ENCODE results near the gene HLX.
A peak's percentile ranks its signal among the peaks of the same experiment; 100 is the strongest.

Gene HLX

GRCh38 chr1:220873868-220874655 is 5.2 kb upstream of the HLX start:
- Histone ChIP-seq H3K27me3 (ENCODE audit: control insufficient read depth in 5 of 5, insufficient read depth in 4 of 5, low read length in 5 of 5) (no peaks in the 10 kb centered on the region), H3K9ac (ENCODE audit: low read length in 5 of 5) (no peak overlapping the region), H3K27ac (ENCODE audit: low read depth, low read length) (no peak overlapping the region), H3K36me3 (ENCODE audit: control insufficient read depth in 5 of 5, insufficient read depth in 5 of 5, low read length in 5 of 5) (no peaks in the 10 kb centered on the region), H3K4me1 (ENCODE audit: control insufficient read depth in 5 of 5, insufficient read depth in 5 of 5, low read length in 5 of 5) (peaks cover 2 to 50% (median 21%) of the 10 kb centered on the region in 5 donors), H3K4me3 (ENCODE audit: low read depth in 1 of 5, low read length in 5 of 5) (no peak overlapping the region), H3K9me3 (ENCODE audit: control insufficient read depth in 5 of 5, low read length in 5 of 5) (no peaks in the 10 kb centered on the region)

GRCh38 chr1:220875260-220875659 is 4.0 kb upstream of the HLX start:
- Histone ChIP-seq H3K9ac (ENCODE audit: low read length in 5 of 5) (no peak overlapping the region), H3K27ac (ENCODE audit: low read depth, low read length) (no peak overlapping the region), H3K27me3 (ENCODE audit: control insufficient read depth in 5 of 5, insufficient read depth in 4 of 5, low read length in 5 of 5) (no peaks in the 10 kb centered on the region), H3K4me3 (ENCODE audit: low read depth in 1 of 5, low read length in 5 of 5) (no peak overlapping the region), H3K36me3 (ENCODE audit: control insufficient read depth in 5 of 5, insufficient read depth in 5 of 5, low read length in 5 of 5) (no peaks in the 10 kb centered on the region), H3K4me1 (ENCODE audit: control insufficient read depth in 5 of 5, insufficient read depth in 5 of 5, low read length in 5 of 5) (peaks cover 2 to 51% (median 27%) of the 10 kb centered on the region in 5 donors), H3K9me3 (ENCODE audit: control insufficient read depth in 5 of 5, low read length in 5 of 5) (no peaks in the 10 kb centered on the region)

GRCh38 chr1:220876511-220877376 is 2.5 kb upstream of the HLX start:
- Histone ChIP-seq H3K9me3 (ENCODE audit: control insufficient read depth in 5 of 5, low read length in 5 of 5) (no peaks in the 10 kb centered on the region), H3K4me1 (ENCODE audit: control insufficient read depth in 5 of 5, insufficient read depth in 5 of 5, low read length in 5 of 5) (peaks cover 3 to 61% (median 38%) of the 10 kb centered on the region in 5 donors), H3K36me3 (ENCODE audit: control insufficient read depth in 5 of 5, insufficient read depth in 5 of 5, low read length in 5 of 5) (no peaks in the 10 kb centered on the region), H3K4me3 (ENCODE audit: low read depth in 1 of 5, low read length in 5 of 5) (peak overlapping the region; percentile 11 to 90 (median 74)), H3K27ac (ENCODE audit: low read depth, low read length) (peak overlapping the region; percentile 84), H3K9ac (ENCODE audit: low read length in 5 of 5) (peak overlapping the region in 4 of 5 donors; percentile 2 to 66 (median 48)), H3K27me3 (ENCODE audit: control insufficient read depth in 5 of 5, insufficient read depth in 4 of 5, low read length in 5 of 5) (no peaks in the 10 kb centered on the region)

GRCh38 chr1:220877377-220878095 is 1.7 kb upstream of the HLX start:
- H3K27me3 ChIP-seq (ENCODE audit: control insufficient read depth in 5 of 5, insufficient read depth in 4 of 5, low read length in 5 of 5) = no peaks in the 10 kb centered on the region

GRCh38 chr1:220878191-220879075 is 810 bp upstream of the HLX start:
- peaks cover 8 to 78% (median 46%) of the 10 kb centered on the region in 5 donors for H3K4me1 ChIP-seq (ENCODE audit: control insufficient read depth in 5 of 5, insufficient read depth in 5 of 5, low read length in 5 of 5)
- H3K4me3 ChIP-seq (ENCODE audit: low read depth in 1 of 5, low read length in 5 of 5) = peak overlapping the region; percentile 71 to 90 (median 74)
- no peaks in the 10 kb centered on the region for H3K27me3 ChIP-seq (ENCODE audit: control insufficient read depth in 5 of 5, insufficient read depth in 4 of 5, low read length in 5 of 5)
- peak overlapping the region; percentile 26 to 94 (median 62) for H3K9ac ChIP-seq (ENCODE audit: low read length in 5 of 5)
- peak overlapping the region; percentile 84 for H3K27ac ChIP-seq (ENCODE audit: low read depth, low read length)
- H3K9me3 ChIP-seq (ENCODE audit: control insufficient read depth in 5 of 5, low read length in 5 of 5) = no peaks in the 10 kb centered on the region
- peaks cover 0 to 13% (median 8%) of the 10 kb centered on the region in 5 donors for H3K36me3 ChIP-seq (ENCODE audit: control insufficient read depth in 5 of 5, insufficient read depth in 5 of 5, low read length in 5 of 5)

More at GRCh38 chr1:220877377-220878095, 1.7 kb upstream of the HLX start:
- Histone ChIP-seq H3K4me3 (ENCODE audit: low read depth in 1 of 5, low read length in 5 of 5) (peak overlapping the region; percentile 44 to 90 (median 74)), H3K27ac (ENCODE audit: low read depth, low read length) (peak overlapping the region; percentile 84), H3K36me3 (ENCODE audit: control insufficient read depth in 5 of 5, insufficient read depth in 5 of 5, low read length in 5 of 5) (peaks cover 0 to 8% (median 6%) of the 10 kb centered on the region in 5 donors), H3K9me3 (ENCODE audit: control insufficient read depth in 5 of 5, low read length in 5 of 5) (no peaks in the 10 kb centered on the region), H3K4me1 (ENCODE audit: control insufficient read depth in 5 of 5, insufficient read depth in 5 of 5, low read length in 5 of 5) (peaks cover 8 to 69% (median 45%) of the 10 kb centered on the region in 5 donors), H3K9ac (ENCODE audit: low read length in 5 of 5) (peak overlapping the region in 4 of 5 donors; percentile 2 to 66 (median 48))

GRCh38 chr1:220879509-220880361 is 492 bp downstream of the HLX start:
- peaks cover 11 to 73% (median 45%) of the 10 kb centered on the region in 5 donors for H3K4me1 ChIP-seq (ENCODE audit: control insufficient read depth in 5 of 5, insufficient read depth in 5 of 5, low read length in 5 of 5)
- peak overlapping the region; percentile 84 for H3K27ac ChIP-seq (ENCODE audit: low read depth, low read length)
- H3K4me3 ChIP-seq (ENCODE audit: low read depth in 1 of 5, low read length in 5 of 5) = peak overlapping the region; percentile 55 to 90 (median 88)
- H3K9ac ChIP-seq (ENCODE audit: low read length in 5 of 5) = peak overlapping the region; percentile 78 to 94 (median 89)
- no peaks in the 10 kb centered on the region for H3K27me3 ChIP-seq (ENCODE audit: control insufficient read depth in 5 of 5, insufficient read depth in 4 of 5, low read length in 5 of 5)
- H3K36me3 ChIP-seq (ENCODE audit: control insufficient read depth in 5 of 5, insufficient read depth in 5 of 5, low read length in 5 of 5) = peaks cover 0 to 26% (median 21%) of the 10 kb centered on the region in 5 donors
- H3K9me3 ChIP-seq (ENCODE audit: control insufficient read depth in 5 of 5, low read length in 5 of 5) = no peaks in the 10 kb centered on the region

GRCh38 chr1:220880362-220880670 is 1.1 kb downstream of the HLX start:
- H3K9ac ChIP-seq (ENCODE audit: low read length in 5 of 5) = peak overlapping the region; percentile 78 to 94 (median 89)
- H3K36me3 ChIP-seq (ENCODE audit: control insufficient read depth in 5 of 5, insufficient read depth in 5 of 5, low read length in 5 of 5) = peaks cover 0 to 32% (median 27%) of the 10 kb centered on the region in 5 donors
- peaks cover 11 to 70% (median 43%) of the 10 kb centered on the region in 5 donors for H3K4me1 ChIP-seq (ENCODE audit: control insufficient read depth in 5 of 5, insufficient read depth in 5 of 5, low read length in 5 of 5)
- no peaks in the 10 kb centered on the region for H3K27me3 ChIP-seq (ENCODE audit: control insufficient read depth in 5 of 5, insufficient read depth in 4 of 5, low read length in 5 of 5)
- peak overlapping the region; percentile 84 for H3K27ac ChIP-seq (ENCODE audit: low read depth, low read length)
- peak overlapping the region; percentile 55 to 90 (median 88) for H3K4me3 ChIP-seq (ENCODE audit: low read depth in 1 of 5, low read length in 5 of 5)
- H3K9me3 ChIP-seq (ENCODE audit: control insufficient read depth in 5 of 5, low read length in 5 of 5) = no peaks in the 10 kb centered on the region

- peak overlapping the region; percentile 59 to 94 (median 89) for H3K9ac ChIP-seq (ENCODE audit: low read length in 5 of 5)
- peaks cover 11 to 64% (median 43%) of the 10 kb centered on the region in 5 donors for H3K4me1 ChIP-seq (ENCODE audit: control insufficient read depth in 5 of 5, insufficient read depth in 5 of 5, low read length in 5 of 5)
- no peaks in the 10 kb centered on the region for H3K27me3 ChIP-seq (ENCODE audit: control insufficient read depth in 5 of 5, insufficient read depth in 4 of 5, low read length in 5 of 5)
- peak overlapping the region; percentile 84 for H3K27ac ChIP-seq (ENCODE audit: low read depth, low read length)
- no peaks in the 10 kb centered on the region for H3K9me3 ChIP-seq (ENCODE audit: control insufficient read depth in 5 of 5, low read length in 5 of 5)
- H3K4me3 ChIP-seq (ENCODE audit: low read depth in 1 of 5, low read length in 5 of 5) = peak overlapping the region; percentile 55 to 90 (median 88)
- peaks cover 0 to 38% (median 32%) of the 10 kb centered on the region in 5 donors for H3K36me3 ChIP-seq (ENCODE audit: control insufficient read depth in 5 of 5, insufficient read depth in 5 of 5, low read length in 5 of 5)
Observed at GRCh38 chr1:220880726-220881506, 1.7 kb downstream of the HLX start.
